ENCODE data around the gene NR2E1. TPM values are rescaled to one million over a fixed set of nuclear protein-coding genes. Genes with fewer than 3 reads are reported as not detected.

NR2E1 gene
- total and polyA plus RNA-seq, 7 donors: not detected

- intact Hi-C loops (cut with DNase I): no loop called here
- Histone ChIP-seq H3K36me3 (no peaks in the 10 kb centered on the region), H3K27ac (no peak overlapping the region), H3K27me3 (peaks cover 53 to 100% (median 91%) of the 10 kb centered on the region in 3 donors), H3K9me3 (peaks cover 0 to 3% (median 0%) of the 10 kb centered on the region in 4 donors), H3K4me3 (peak overlapping the region in 3 of 4 donors; percentile 12 to 35 (median 25)), H3K4me1 (peaks cover 0 to 15% (median 13%) of the 10 kb centered on the region in 4 donors)
- WGBS, 2 donors: 6% methylated on average over 38 of the region's 38 CpGs
- no peak for DNase-seq
- TF ChIP-seq POLR2AphosphoS5 (IDR thresholded peaks at IDR 0.05) (no peak), POLR2A (IDR thresholded peaks at IDR 0.05) (no peak), EP300 (IDR thresholded peaks at IDR 0.05) (no peak)
Measured at GRCh38 chr6:108157981-108158525, 7.8 kb upstream of the NR2E1 start.

DNA sequence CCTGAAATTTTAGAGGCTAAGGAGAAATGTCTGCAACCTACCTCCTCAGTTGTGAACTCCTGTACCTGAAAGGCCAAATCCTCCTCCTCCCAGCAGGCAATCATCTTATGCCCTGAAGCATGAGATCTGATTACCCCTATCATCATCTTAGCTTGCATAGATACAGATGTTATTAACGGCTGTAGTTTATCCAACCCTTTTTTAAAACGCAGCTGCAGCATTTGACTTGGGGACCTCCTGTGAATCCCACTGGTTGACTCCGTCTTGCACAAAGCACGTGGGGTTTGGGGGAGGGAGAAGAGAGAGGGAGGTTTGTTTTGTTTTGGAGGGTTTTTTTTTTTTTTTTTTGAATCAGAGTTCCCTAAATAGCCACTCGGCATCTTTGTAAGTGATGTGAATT lies 5.8 kb upstream of the NR2E1 start:
- intact Hi-C loops (cut with DNase I): no loop called here
- DNase-seq: no peak
- TF ChIP-seq, protein P1, sequence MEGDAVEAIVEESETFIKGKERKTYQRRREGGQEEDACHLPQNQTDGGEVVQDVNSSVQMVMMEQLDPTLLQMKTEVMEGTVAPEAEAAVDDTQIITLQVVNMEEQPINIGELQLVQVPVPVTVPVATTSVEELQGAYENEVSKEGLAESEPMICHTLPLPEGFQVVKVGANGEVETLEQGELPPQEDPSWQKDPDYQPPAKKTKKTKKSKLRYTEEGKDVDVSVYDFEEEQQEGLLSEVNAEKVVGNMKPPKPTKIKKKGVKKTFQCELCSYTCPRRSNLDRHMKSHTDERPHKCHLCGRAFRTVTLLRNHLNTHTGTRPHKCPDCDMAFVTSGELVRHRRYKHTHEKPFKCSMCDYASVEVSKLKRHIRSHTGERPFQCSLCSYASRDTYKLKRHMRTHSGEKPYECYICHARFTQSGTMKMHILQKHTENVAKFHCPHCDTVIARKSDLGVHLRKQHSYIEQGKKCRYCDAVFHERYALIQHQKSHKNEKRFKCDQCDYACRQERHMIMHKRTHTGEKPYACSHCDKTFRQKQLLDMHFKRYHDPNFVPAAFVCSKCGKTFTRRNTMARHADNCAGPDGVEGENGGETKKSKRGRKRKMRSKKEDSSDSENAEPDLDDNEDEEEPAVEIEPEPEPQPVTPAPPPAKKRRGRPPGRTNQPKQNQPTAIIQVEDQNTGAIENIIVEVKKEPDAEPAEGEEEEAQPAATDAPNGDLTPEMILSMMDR (IDR thresholded peaks at IDR 0.05): no peak
- no peak for TF ChIP-seq EP300 (IDR thresholded peaks at IDR 0.05)
- no peak for TF ChIP-seq POLR2A (IDR thresholded peaks at IDR 0.05)
- TF ChIP-seq POLR2AphosphoS5 (IDR thresholded peaks at IDR 0.05): no peak
- H3K27me3 ChIP-seq: peaks cover 73 to 100% (median 92%) of the 10 kb centered on the region in 3 donors
- peaks cover 0 to 26% (median 21%) of the 10 kb centered on the region in 4 donors for H3K4me1 ChIP-seq
- WGBS, 2 donors: 15 to 17% methylated on average over 5 of the region's 5 CpGs
- no peaks in the 10 kb centered on the region for H3K9me3 ChIP-seq
- no peak overlapping the region for H3K4me3 ChIP-seq
- no peak overlapping the region for H3K27ac ChIP-seq
- no peaks in the 10 kb centered on the region for H3K36me3 ChIP-seq

GRCh38 chr6:108161724-108162282 lies 4.0 kb upstream of the NR2E1 start:
- TF ChIP-seq POLR2AphosphoS5 (IDR thresholded peaks at IDR 0.05): no peak
- TF ChIP-seq, protein P1 (IDR thresholded peaks at IDR 0.05): no peak
- no peak for TF ChIP-seq EP300 (IDR thresholded peaks at IDR 0.05)
- no peak for TF ChIP-seq POLR2A (IDR thresholded peaks at IDR 0.05)
- Histone ChIP-seq H3K4me1 (peaks cover 0 to 44% (median 38%) of the 10 kb centered on the region in 4 donors), H3K27ac (no peak overlapping the region), H3K36me3 (no peaks in the 10 kb centered on the region), H3K4me3 (no peak overlapping the region), H3K27me3 (peaks cover 83 to 100% (median 92%) of the 10 kb centered on the region in 3 donors), H3K9me3 (no peaks in the 10 kb centered on the region)
- DNase-seq: no peak
- intact Hi-C loops (cut with DNase I): no loop called here
- WGBS, 2 donors: 7 to 10% methylated on average over 3 of the region's 3 CpGs

GRCh38 chr6:108163267-108163643 lies 2.6 kb upstream of the NR2E1 start:
- Histone ChIP-seq H3K4me3 (no peak overlapping the region), H3K27ac (no peak overlapping the region), H3K4me1 (peaks cover 0 to 43% (median 39%) of the 10 kb centered on the region in 4 donors), H3K27me3 (peaks cover 83 to 100% (median 92%) of the 10 kb centered on the region in 3 donors), H3K9me3 (no peaks in the 10 kb centered on the region), H3K36me3 (no peaks in the 10 kb centered on the region)
- intact Hi-C loops (cut with DNase I): no loop called here
- no peak for TF ChIP-seq POLR2AphosphoS5 (IDR thresholded peaks at IDR 0.05)
- no peak for TF ChIP-seq EP300 (IDR thresholded peaks at IDR 0.05)
- DNase-seq: no peak
- WGBS, 2 donors: 4 to 6% methylated on average over 6 of the region's 6 CpGs

DNA sequence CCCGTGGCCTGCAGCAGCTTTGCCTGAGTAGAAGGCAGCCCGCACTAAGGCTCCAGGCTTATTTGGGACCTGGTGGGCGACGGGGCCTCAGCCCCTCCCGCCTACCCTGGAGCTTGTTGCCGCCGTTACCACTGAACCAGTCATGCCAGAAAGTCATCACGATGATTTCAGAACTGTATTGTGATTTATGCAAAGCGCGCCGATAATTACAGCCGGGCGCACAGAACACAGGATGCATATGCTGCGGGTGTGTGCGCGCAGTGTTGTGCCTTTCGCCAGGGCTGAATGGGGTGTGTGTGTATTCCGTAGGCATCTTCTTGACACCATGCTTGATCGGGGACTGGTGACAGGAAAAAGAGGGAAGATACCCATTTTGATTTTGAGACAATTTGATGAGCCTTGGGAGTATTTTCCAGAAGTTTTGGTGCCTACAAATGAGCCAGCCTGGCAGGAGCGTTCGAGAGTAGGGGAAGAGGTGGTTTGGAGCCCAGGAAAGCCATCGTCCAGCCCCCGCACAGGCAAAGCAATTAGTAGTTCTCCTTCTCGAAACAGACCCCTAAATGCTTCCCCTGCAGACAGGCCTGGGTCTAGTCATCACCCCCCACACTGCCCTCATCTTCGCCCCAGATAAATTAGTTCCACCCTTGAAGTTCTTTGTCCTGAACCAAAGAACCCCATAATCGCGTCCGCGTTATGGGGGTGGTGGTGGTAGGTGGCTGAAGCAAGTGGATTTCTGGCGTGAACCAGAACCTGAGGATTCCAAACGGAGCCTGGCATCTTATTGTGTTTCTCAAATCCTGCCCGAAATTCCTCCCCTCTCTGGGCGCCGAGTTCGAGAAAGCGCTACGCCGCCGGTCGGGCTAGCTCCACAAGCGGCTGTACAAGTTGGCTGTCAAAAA lies 1.9 kb upstream of the NR2E1 start:
- intact Hi-C loops (cut with DNase I): no loop called here
- WGBS, 2 donors: 7 to 10% methylated on average over 41 of the region's 41 CpGs
- H3K27me3 ChIP-seq: peaks cover 83 to 100% (median 93%) of the 10 kb centered on the region in 3 donors
- TF ChIP-seq POLR2AphosphoS5 (IDR thresholded peaks at IDR 0.05) (no peak), EP300 (IDR thresholded peaks at IDR 0.05) (no peak), POLR2A (IDR thresholded peaks at IDR 0.05) (no peak)
- TF ChIP-seq, protein P1 (IDR thresholded peaks at IDR 0.05): no peak
- no peak overlapping the region for H3K4me3 ChIP-seq
- peaks cover 0 to 50% (median 45%) of the 10 kb centered on the region in 4 donors for H3K4me1 ChIP-seq
- H3K9me3 ChIP-seq: no peaks in the 10 kb centered on the region
- H3K36me3 ChIP-seq: no peaks in the 10 kb centered on the region
- no peak for DNase-seq
- no peak overlapping the region for H3K27ac ChIP-seq
